ENCODE measurements around the gene RAB14. TPM values are rescaled to one million over a fixed set of nuclear protein-coding genes. Genes with fewer than 3 reads are reported as not detected.

Gene RAB14
- 54.9 to 61.5 TPM (median 58.3 TPM) in 3 replicates for total RNA-seq

- peaks cover 43% of the 10 kb centered on the region for H3K4me1 Mint-ChIP-seq
- peak; percentile 50 for TF ChIP-seq CTCF (IDR thresholded peaks at IDR 0.05; ENCODE audit: unreplicated experiment)
- H3K36me3 Mint-ChIP-seq: no peaks in the 10 kb centered on the region
- H3K27ac Mint-ChIP-seq: peak within 1 kb of the TSS; percentile 95
- peaks cover 1% of the 10 kb centered on the region for H3K27me3 Mint-ChIP-seq (ENCODE audit: low read depth)
- peak within 1 kb of the TSS; percentile 91 for H3K4me3 Mint-ChIP-seq
- H3K9me3 Mint-ChIP-seq: no peaks in the 10 kb centered on the region
- peak; percentile 99 to 100 for DNase-seq (ENCODE audit: low spot score in 2 of 2, unreplicated experiment in 2 of 2)
Measured at GRCh38 chr9:121201738-121202533, at the start of gene RAB14. RAB14 (minus strand) TSS chr9:121201869; CDS start chr9:121193412, 8,457 bp downstream.

- no peak for TF ChIP-seq CTCF (IDR thresholded peaks at IDR 0.05; ENCODE audit: unreplicated experiment)
- DNase-seq (ENCODE audit: low spot score in 2 of 2, unreplicated experiment in 2 of 2): no peak
- Mint-ChIP-seq H3K4me3 (no peak overlapping the region), H3K4me1 (no peaks in the 10 kb centered on the region), H3K27me3 (ENCODE audit: low read depth) (peaks cover 6% of the 10 kb centered on the region), H3K9me3 (no peaks in the 10 kb centered on the region), H3K36me3 (no peaks in the 10 kb centered on the region), H3K27ac (no peak overlapping the region)
Measured at GRCh38 chr9:121249563-121249962, 47.9 kb upstream of the RAB14 start.

GRCh38 chr9:121246821-121247561 is 45.3 kb upstream of the RAB14 start:
- H3K27ac Mint-ChIP-seq: no peak overlapping the region
- TF ChIP-seq CTCF (IDR thresholded peaks at IDR 0.05; ENCODE audit: unreplicated experiment): no peak
- H3K9me3 Mint-ChIP-seq: peaks cover 12% of the 10 kb centered on the region

GRCh38 chr9:121242959-121243346 is 41.3 kb upstream of the RAB14 start:
- Mint-ChIP-seq H3K27me3 (ENCODE audit: low read depth) (peaks cover 1% of the 10 kb centered on the region), H3K4me3 (no peak overlapping the region), H3K27ac (no peak overlapping the region), H3K4me1 (no peaks in the 10 kb centered on the region), H3K9me3 (peaks cover 12% of the 10 kb centered on the region), H3K36me3 (peaks cover 3% of the 10 kb centered on the region)
- DNase-seq (ENCODE audit: low spot score in 2 of 2, unreplicated experiment in 2 of 2): no peak
- no peak for TF ChIP-seq CTCF (IDR thresholded peaks at IDR 0.05; ENCODE audit: unreplicated experiment)

More at GRCh38 chr9:121246821-121247561, 45.3 kb upstream of the RAB14 start:
- no peak overlapping the region for H3K4me3 Mint-ChIP-seq
- no peaks in the 10 kb centered on the region for H3K4me1 Mint-ChIP-seq
- H3K27me3 Mint-ChIP-seq (ENCODE audit: low read depth): no peaks in the 10 kb centered on the region
- no peak for DNase-seq (ENCODE audit: low spot score in 2 of 2, unreplicated experiment in 2 of 2)
- peaks cover 3% of the 10 kb centered on the region for H3K36me3 Mint-ChIP-seq

GRCh38 chr9:121242219-121242958 is 40.7 kb upstream of the RAB14 start:
- Mint-ChIP-seq H3K27ac (no peak overlapping the region), H3K9me3 (peaks cover 12% of the 10 kb centered on the region), H3K36me3 (peaks cover 3% of the 10 kb centered on the region), H3K4me3 (no peak overlapping the region), H3K4me1 (no peaks in the 10 kb centered on the region), H3K27me3 (ENCODE audit: low read depth) (peaks cover 1% of the 10 kb centered on the region)
- DNase-seq (ENCODE audit: low spot score in 2 of 2, unreplicated experiment in 2 of 2): no peak
- TF ChIP-seq CTCF (IDR thresholded peaks at IDR 0.05; ENCODE audit: unreplicated experiment): no peak
